Measurements from ENCODE around the gene BCAS4. TPM values are rescaled to one million over a fixed set of nuclear protein-coding genes. Genes with fewer than 3 reads are reported as not detected.
"Not testable (repeated sequence)": the region's sequence is repeated elsewhere in the genome, so short reads cannot be mapped to it uniquely, and the experiment has no call there.

The BCAS4 gene
- total RNA-seq, 1 donor from 2014 or later, result 11.4 TPM

GRCh38 chr20:50769551-50770085 lies 25.2 kb upstream of the BCAS4 start:
- not testable (repeated sequence) for DNase-seq (ENCODE audit: low spot score in 2 of 2); FAIRE-seq

GRCh38 chr20:50771419-50772080 lies 23.3 kb upstream of the BCAS4 start:
- FAIRE-seq, result not testable (repeated sequence)

GRCh38 chr20:50772420-50773185 lies 22.3 kb upstream of the BCAS4 start:
- no peak for DNase-seq (ENCODE audit: low spot score in 2 of 2)

More at GRCh38 chr20:50771419-50772080, 23.3 kb upstream of the BCAS4 start:
- DNase-seq (ENCODE audit: low spot score in 2 of 2), result not testable (repeated sequence)

DNA sequence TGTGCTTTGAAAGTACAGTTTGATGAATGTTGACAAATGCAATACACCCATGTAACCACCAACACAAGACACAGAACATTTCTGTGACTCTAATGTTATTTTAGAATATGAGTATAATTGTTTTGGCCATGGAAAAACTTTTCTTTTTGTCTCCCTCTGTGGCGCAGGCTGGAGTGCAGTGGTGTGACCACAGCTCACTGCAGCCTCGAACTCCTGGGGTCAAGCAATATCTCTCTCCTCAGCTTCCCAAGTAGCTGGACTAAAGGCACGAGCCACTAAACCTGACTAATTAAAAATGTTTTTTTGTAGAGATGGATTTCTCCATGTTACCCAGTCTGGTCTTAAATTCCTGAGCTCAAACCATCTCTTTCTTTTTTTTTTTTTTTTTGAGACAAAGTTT lies 20.3 kb upstream of the BCAS4 start:
- no peak for DNase-seq (ENCODE audit: low spot score in 2 of 2)
- no peak for FAIRE-seq

More at GRCh38 chr20:50772420-50773185, 22.3 kb upstream of the BCAS4 start:
- FAIRE-seq, result no peak

DNA sequence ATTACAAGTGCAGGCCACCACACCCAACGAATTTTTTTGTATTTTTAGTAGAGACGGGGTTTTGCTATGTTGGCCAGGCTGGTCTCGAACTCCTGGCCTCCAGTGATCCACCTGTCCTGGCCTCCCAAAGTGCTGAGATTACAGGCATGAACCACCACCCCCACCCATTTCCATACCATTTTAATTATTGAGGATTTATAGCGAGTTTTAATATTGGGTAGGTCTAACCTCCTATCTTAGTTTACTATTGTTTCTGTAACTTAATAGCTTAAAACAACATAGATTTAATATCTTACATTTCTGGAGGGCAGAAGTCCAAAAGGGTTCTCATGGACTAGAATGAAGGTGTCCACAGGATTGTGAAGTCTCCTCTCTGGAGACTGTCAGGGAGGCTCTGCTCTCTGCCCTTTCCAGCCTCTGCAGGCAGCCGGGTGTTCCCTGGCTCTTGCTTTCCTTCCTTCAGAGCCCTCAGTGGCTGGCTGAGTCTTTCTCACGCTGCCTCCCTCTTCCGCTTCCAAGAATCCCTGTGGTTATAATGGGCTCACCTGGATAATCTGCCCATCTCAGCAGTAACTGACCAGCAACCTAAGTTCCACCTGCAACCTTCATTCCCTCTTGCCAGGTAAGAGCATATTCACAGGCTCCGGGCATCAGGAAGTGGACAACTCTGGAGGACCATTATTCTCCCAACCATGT lies 18.6 kb upstream of the BCAS4 start:
- FAIRE-seq, result no peak
- no peak for DNase-seq (ENCODE audit: low spot score in 2 of 2)

GRCh38 chr20:50777373-50777772 lies 17.5 kb upstream of the BCAS4 start:
- FAIRE-seq, result no peak
- no peak for DNase-seq (ENCODE audit: low spot score in 2 of 2)

- FAIRE-seq; DNase-seq (ENCODE audit: low spot score in 2 of 2): not testable (repeated sequence)
Observed at GRCh38 chr20:50778994-50779393, 15.9 kb upstream of the BCAS4 start.

- no peak for FAIRE-seq
Observed at GRCh38 chr20:50783390-50783789, 11.5 kb upstream of the BCAS4 start.

GRCh38 chr20:50783903-50784302 lies 11.0 kb upstream of the BCAS4 start:
- FAIRE-seq (no peak), DNase-seq (ENCODE audit: low spot score in 2 of 2) (no peak)

More at GRCh38 chr20:50783390-50783789, 11.5 kb upstream of the BCAS4 start:
- DNase-seq (ENCODE audit: low spot score in 2 of 2), result no peak

DNA sequence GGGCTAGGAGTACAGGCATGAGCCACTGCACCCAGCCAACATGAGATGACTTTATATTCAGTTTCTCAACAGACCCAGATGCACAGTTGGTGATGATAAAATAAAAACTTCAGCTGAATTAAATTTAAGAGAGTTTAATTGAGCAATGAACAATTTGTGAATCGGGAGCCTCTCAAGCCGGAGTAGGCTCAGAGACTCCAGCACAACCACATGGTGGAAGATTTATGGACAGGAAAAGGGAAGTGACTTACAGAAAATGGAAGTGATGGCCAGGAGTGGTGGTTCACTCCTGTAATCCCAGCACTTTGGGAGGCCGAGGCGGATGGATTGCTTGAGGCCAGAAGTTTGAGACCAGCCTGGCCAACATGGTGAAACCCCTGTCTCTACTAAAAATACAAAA lies 10.4 kb upstream of the BCAS4 start:
- DNase-seq (ENCODE audit: low spot score in 2 of 2) (no peak), FAIRE-seq (no peak)

DNA sequence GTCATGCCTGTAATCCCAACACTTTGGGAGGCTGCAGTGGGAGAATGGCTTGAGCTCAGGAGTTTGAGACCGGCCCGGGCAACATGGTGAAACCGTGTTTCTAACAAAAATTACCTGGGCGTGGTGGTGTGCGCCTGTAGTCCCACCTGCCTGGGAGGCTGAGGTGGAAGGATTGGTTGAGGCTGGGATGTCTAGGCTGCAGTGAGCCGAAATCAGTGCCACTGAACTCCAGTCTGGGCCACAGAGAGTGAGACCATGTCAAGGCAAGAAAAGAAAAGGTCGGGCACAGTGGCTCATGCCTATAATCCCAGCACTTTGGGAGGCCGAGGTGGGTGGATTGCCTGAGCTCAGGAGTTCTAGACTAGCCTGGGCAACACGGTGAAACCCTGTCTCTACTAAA lies 8.2 kb upstream of the BCAS4 start:
- DNase-seq (ENCODE audit: low spot score in 2 of 2) (no peak), FAIRE-seq (no peak)

GRCh38 chr20:50787181-50787580 lies 7.7 kb upstream of the BCAS4 start:
- FAIRE-seq, result no peak
- no peak for DNase-seq (ENCODE audit: low spot score in 2 of 2)

DNA sequence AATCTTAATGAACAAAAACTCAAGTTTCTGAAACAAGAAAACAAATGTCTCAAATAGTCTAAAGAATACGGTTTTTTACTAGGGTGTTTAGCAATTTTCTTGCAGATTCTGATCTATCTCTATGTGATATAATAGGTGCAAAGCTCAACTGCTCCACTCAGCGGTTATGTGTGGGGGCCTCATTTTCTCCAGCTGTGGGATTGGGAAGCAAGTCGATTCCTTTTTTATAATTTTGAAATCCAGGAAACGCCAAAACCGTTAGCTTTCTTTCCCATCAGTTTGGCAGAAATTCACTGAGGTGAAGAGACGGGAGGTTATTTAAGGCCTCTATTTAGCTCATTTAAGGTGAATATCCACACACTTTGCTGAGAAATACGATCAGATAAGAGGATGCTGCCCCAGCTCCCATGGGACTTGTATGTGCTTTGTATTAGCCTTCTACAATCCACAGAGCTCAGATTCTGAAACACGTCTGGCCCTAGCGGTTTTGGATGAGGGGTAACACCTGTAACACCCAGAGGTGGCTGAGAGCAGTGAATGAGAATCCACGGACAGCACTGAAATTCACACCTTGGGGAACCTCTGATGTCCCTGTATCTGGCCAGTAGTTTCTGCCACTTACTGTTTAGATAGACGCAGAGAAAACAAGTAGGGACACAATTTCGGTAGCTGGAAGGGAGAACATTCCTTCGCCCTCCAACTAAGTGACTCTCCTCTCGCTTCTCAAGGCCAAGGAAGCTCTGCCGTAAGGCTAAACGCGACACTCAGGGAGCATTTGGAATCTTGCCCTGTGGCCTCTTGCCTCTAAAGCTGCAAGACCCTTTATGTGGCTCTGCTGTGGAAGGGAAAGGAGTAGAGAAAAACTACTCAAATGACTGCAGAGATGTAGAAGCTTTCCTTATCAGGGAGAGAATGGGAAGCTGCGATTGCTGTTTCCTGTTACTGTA lies 6.5 kb upstream of the BCAS4 start:
- DNase-seq (ENCODE audit: low spot score in 2 of 2), result peak; percentile 38 to 39
- no peak for FAIRE-seq

GRCh38 chr20:50789968-50790650 lies 4.8 kb upstream of the BCAS4 start:
- FAIRE-seq, result no peak
- DNase-seq (ENCODE audit: low spot score in 2 of 2), result no peak

- FAIRE-seq, result no peak
Observed at GRCh38 chr20:50790651-50791277, 4.1 kb upstream of the BCAS4 start.

GRCh38 chr20:50792708-50793574 lies 1.9 kb upstream of the BCAS4 start:
- DNase-seq (ENCODE audit: low spot score in 2 of 2) (peak in 1 of 2 donors; percentile 17), FAIRE-seq (no peak)

More at GRCh38 chr20:50790651-50791277, 4.1 kb upstream of the BCAS4 start:
- peak; percentile 82 to 87 for DNase-seq (ENCODE audit: low spot score in 2 of 2)

DNA sequence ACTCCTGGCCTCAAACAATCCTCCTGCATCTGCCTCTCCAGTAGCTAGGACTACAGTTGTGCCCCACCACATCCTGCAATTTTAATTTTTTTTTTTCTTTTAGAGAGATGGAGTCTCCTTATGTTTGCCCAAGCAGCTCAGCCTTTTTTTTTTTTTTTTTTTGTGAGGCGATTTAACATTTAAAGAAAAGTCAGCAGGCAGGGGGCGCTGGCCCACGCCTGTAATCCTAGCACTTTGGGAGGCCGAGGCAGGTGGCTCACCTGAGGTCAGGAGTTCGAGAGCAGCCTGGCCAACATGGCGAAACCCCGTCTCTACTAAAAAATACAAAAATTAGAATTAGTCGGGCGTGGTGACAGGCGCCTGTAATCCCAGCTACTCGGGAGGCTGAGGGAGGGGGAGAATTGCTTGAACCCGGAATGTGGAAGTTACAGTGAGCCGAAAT lies 1.3 kb upstream of the BCAS4 start:
- not testable (repeated sequence) for DNase-seq (ENCODE audit: low spot score in 2 of 2); FAIRE-seq
